ENCODE results near the gene GSPT2.
"Not testable (repeated sequence)": the region's sequence is repeated elsewhere in the genome, so short reads cannot be mapped to it uniquely, and the experiment has no call there.

GSPT2 gene

DNA sequence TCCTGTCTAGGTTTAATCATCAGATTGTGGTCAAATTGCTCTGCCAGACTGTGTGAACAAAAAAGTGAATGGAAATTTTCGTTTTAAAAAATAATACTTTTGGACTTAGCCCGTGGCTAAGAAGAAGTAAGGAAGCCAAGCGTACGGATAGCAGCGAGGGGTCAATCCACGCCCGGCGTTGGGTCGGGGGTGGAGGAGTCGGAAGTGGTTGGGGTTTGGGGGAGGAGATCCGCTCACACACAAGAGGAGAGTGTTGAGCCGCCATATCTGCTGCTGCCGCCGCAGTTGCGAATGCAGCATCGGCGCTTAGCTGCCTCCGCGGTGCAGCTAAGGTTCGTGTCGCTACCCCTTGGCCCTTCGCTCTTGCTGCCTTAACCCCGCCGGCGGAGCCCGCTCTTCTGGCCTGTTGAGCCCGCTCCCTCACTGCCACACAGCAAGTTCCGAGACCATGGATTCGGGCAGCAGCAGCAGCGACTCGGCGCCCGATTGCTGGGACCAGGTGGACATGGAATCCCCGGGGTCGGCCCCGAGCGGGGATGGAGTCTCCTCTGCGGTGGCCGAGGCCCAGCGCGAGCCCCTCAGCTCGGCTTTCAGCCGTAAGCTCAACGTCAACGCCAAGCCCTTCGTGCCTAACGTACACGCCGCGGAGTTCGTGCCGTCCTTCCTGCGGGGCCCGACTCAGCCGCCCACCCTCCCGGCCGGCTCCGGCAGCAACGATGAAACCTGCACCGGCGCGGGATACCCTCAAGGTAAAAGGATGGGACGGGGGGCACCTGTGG lies at the start of gene GSPT2:
Gene GSPT2, plus strand, starts transcription at position 264 of the 779 bp plus-strand sequence. Its CDS starts 185 bp downstream, at position 449.
- Histone ChIP-seq H3K27me3 (replicated peaks) (no peaks in the 10 kb centered on the region), H3K36me3 (replicated peaks) (no peaks in the 10 kb centered on the region), H3K4me3 (ENCODE audit: low read depth, low read length) (peak within 1 kb of the TSS; percentile 74), H3K27ac (peak within 1 kb of the TSS; percentile 3)
- TF ChIP-seq, protein P1, sequence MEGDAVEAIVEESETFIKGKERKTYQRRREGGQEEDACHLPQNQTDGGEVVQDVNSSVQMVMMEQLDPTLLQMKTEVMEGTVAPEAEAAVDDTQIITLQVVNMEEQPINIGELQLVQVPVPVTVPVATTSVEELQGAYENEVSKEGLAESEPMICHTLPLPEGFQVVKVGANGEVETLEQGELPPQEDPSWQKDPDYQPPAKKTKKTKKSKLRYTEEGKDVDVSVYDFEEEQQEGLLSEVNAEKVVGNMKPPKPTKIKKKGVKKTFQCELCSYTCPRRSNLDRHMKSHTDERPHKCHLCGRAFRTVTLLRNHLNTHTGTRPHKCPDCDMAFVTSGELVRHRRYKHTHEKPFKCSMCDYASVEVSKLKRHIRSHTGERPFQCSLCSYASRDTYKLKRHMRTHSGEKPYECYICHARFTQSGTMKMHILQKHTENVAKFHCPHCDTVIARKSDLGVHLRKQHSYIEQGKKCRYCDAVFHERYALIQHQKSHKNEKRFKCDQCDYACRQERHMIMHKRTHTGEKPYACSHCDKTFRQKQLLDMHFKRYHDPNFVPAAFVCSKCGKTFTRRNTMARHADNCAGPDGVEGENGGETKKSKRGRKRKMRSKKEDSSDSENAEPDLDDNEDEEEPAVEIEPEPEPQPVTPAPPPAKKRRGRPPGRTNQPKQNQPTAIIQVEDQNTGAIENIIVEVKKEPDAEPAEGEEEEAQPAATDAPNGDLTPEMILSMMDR (IDR thresholded peaks at IDR 0.05; ENCODE audit: low read depth, low read length, missing control alignments) = no peak
- in situ Hi-C loops (cut with HindIII; ENCODE audit: low pct_ligation_motif_present, low sequenced_read_pairs) = no loop called here
- DNase-seq = peak; percentile 46

DNA sequence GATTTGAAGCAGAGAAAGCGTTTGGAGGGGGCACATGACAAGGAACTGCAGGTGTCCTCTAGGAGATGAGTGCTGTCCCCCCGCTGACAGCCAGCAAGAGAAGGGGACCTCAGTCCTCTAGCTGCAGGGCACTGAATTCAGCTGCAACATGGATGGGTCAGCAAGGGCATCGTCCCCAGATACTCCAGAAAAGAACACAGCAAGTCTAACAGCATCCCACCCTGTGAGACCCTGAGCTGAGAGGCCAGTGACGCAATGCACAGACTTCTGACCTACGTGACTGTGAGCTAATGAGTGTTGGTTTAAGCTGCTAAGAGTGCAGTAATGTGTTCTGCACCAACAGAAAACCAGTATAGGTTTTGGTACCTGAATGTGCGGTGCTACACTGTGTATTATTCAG lies 49.0 kb upstream of the GSPT2 start:
- Histone ChIP-seq H3K36me3 (replicated peaks) (no peaks in the 10 kb centered on the region), H3K27ac (no peak overlapping the region), H3K4me3 (ENCODE audit: low read depth, low read length) (no peak overlapping the region), H3K27me3 (replicated peaks) (no peaks in the 10 kb centered on the region)
- TF ChIP-seq, protein P1 (IDR thresholded peaks at IDR 0.05; ENCODE audit: low read depth, low read length, missing control alignments) = no peak
- in situ Hi-C loops (cut with HindIII; ENCODE audit: low pct_ligation_motif_present, low sequenced_read_pairs) = no loop called here
- no peak for DNase-seq

DNA sequence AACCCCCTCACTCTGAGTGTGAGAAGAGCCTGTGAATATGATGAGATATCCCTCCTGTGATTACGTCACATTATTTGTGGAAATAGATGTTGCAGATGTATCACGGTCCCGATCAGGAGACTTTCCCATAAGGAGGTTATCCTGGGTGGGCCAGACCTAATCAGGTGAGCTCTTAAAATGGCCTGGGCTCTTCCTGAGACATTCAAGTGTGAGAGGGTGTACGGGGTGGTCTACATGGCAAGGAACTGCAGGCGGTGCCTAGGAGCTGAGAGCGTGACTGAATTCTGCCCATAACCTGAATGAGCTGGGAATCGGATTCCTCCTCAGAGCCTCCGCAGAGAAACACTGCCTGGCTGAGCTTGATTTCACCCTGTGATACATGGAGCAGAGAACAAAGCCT lies 45.8 kb upstream of the GSPT2 start:
- DNase-seq = no peak
- Histone ChIP-seq H3K27ac (no peak overlapping the region), H3K4me3 (ENCODE audit: low read depth, low read length) (no peak overlapping the region), H3K36me3 (replicated peaks) (no peaks in the 10 kb centered on the region), H3K27me3 (replicated peaks) (no peaks in the 10 kb centered on the region)
- in situ Hi-C loops (cut with HindIII; ENCODE audit: low pct_ligation_motif_present, low sequenced_read_pairs) = no loop called here
- TF ChIP-seq, protein P1 (IDR thresholded peaks at IDR 0.05; ENCODE audit: low read depth, low read length, missing control alignments) = no peak

DNA sequence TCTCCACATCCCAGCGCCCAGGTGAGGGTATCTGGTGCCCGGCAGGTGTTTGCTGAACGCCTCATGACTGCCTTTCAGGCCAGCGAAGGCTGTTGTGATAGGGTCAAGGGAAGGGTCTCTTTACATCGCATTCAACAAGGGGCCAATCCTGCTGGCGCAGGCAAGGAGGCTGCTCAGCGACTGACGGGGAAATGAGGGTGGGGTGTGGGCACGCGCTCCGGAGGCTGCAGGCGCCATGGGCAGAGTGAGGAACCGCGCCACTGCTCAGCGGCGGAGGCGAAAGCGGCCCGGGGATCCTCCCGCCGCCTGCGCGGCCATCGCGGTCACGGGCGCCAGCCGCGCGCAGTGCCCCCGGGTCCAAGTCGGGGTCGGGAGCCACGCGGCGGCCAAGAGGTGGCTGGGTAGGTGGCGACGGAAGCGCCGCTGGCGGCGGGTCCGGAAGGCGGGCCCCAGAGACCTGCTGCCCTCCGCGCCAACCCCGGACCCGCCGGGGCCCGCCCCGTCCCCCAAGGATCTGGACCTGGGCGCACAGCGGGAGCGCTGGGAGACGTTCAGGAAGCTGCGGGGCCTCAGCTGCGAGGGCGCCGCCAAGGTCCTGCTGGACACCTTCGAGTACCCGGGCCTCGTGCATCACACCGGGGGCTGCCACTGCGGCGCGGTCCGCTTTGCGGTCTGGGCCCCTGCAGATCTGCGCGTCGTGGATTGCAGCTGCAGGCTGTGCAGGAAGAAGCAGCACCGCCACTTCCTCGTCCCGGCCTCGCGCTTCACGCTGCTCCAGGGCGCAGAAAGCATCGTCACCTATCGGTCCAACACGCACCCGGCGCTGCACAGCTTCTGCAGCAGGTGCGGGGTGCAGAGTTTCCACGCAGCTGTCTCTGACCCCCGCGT lies 32.7 kb upstream of the GSPT2 start, which contains the start of gene CENPVL1:
Gene CENPVL1, plus strand, starts transcription at position 236 of the 888 bp plus-strand sequence. Its CDS starts 0 bp downstream, at position 236.
- in situ Hi-C loops (cut with HindIII; ENCODE audit: low pct_ligation_motif_present, low sequenced_read_pairs); H3K4me3 ChIP-seq (ENCODE audit: low read depth, low read length); H3K27me3 ChIP-seq (replicated peaks); H3K27ac ChIP-seq; H3K36me3 ChIP-seq (replicated peaks); DNase-seq: not testable (repeated sequence)

DNA sequence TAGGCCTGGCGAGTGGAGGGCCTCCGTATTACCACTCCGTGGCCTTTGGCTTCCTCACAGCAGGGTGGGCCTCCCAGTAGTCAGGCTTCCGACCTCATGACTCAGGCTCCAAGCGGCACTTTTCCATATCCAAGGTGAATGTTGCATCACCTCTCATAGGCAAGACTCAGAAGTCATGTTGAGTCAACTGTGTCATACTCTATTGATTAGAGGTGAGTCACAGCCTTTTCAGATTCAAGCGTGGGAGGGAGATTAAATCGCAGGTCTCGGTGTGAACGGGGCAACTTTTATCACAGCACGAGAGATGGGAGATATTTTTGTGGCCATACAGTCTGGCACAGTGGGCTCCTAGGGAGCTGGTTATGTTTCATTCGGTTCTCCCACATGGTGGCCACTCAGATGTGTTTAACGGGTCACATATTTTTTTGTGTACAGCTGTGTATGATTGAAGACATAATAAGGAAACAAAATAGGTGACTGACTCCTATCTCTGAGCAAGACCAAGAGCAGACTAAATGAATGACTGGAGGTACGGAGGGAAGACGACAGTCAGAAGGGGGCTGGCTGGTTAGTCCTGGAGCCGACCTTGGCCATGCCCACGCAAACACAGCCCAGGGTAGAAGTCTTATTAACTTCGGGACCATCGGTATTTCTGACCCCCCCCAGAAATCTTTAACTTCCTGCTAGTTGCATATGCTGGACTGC lies 30.1 kb upstream of the GSPT2 start:
- in situ Hi-C loops (cut with HindIII; ENCODE audit: low pct_ligation_motif_present, low sequenced_read_pairs); H3K4me3 ChIP-seq (ENCODE audit: low read depth, low read length); H3K27me3 ChIP-seq (replicated peaks); DNase-seq; H3K36me3 ChIP-seq (replicated peaks); H3K27ac ChIP-seq: not testable (repeated sequence)

DNA sequence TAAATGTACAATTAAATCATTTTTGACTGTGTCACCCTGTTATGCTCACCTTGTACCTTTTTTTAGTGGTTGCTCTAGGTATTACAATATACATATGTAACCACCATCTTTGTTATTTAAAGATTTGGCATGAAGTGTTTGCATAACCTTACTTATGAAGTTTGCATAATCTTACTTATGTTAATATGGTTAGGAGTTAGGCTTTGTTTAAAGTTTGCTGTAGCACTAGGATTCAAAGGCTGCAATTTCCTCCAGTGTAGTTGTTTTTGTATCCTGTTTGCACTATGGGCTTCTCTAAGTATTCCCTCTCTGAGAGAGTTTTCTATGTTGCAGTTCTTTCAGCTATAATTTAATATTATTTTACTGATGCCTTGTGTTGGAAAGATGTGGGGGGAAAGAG lies 15.0 kb upstream of the GSPT2 start:
- H3K4me3 ChIP-seq (ENCODE audit: low read depth, low read length) = no peak overlapping the region
- in situ Hi-C loops (cut with HindIII; ENCODE audit: low pct_ligation_motif_present, low sequenced_read_pairs) = no loop called here
- H3K27me3 ChIP-seq (replicated peaks) = no peaks in the 10 kb centered on the region
- no peak for DNase-seq
- TF ChIP-seq, protein P1 (IDR thresholded peaks at IDR 0.05; ENCODE audit: low read depth, low read length, missing control alignments) = no peak
- no peak overlapping the region for H3K27ac ChIP-seq
- no peaks in the 10 kb centered on the region for H3K36me3 ChIP-seq (replicated peaks)
